ENCODE data around the gene EBPL.

Gene EBPL

DNA sequence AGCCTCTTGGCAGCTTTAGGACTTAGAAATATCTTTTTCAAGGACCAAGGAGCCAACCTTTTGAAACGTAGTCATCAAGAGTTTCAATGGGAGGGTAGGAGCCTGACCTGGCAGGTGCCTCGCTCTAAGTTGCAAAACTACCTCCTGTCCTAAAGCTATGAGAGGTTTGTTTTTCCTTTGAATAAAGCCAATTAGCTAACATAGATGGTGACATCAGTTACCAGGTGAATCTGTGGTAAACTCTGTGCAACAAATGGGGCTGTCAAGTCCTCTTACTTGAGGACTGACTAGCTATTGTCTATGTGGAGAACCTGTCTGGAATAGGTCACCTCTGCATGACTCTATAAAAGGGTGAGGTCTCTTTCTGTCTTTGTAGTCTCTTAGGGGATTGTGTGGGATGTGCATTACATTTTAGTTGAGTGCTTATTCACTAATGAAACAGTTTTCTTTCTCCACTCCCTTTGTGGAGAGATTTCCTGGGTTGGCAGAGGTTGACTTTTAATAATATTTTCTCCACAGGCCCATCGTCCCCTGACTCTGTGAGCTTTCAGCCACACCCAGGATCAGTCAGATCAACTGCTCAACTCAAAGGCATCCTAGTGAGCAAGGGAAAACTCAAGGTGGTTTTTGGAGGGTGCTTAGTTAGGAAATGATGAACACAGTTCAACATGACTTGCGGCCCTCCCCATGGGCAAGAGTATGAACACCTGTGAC is 53.1 kb downstream of the EBPL start:
- H3K4me3 ChIP-seq (ENCODE audit: control insufficient read depth, low read depth, low read length) = no peak overlapping the region
- TF ChIP-seq, protein P1, sequence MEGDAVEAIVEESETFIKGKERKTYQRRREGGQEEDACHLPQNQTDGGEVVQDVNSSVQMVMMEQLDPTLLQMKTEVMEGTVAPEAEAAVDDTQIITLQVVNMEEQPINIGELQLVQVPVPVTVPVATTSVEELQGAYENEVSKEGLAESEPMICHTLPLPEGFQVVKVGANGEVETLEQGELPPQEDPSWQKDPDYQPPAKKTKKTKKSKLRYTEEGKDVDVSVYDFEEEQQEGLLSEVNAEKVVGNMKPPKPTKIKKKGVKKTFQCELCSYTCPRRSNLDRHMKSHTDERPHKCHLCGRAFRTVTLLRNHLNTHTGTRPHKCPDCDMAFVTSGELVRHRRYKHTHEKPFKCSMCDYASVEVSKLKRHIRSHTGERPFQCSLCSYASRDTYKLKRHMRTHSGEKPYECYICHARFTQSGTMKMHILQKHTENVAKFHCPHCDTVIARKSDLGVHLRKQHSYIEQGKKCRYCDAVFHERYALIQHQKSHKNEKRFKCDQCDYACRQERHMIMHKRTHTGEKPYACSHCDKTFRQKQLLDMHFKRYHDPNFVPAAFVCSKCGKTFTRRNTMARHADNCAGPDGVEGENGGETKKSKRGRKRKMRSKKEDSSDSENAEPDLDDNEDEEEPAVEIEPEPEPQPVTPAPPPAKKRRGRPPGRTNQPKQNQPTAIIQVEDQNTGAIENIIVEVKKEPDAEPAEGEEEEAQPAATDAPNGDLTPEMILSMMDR (conservative IDR thresholded peaks at IDR 0.05; ENCODE audit: control insufficient read depth, insufficient read depth, low read depth, low read length) = no peak
- DNase-seq (ENCODE audit: low read depth) = no peak

DNA sequence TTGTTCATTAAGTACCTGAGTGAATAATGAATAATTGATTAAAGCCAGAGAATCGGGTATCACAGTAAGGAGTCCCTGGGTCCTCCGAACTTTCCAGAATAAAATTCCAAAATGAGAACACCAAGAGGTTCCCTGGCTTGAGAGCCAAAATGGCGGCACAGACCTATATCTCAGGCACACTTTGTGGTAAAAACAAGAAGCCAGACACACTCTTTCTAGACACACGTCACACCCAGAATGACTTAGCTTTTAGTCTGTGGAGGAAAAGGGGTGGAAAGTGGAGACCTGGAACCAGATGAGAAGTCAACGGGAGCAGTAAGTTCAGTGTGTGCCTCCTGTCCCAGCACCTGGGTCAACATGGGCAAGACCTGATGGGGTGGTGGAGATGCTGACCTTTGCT is 54.6 kb downstream of the EBPL start:
- TF ChIP-seq, protein P1 (conservative IDR thresholded peaks at IDR 0.05; ENCODE audit: control insufficient read depth, insufficient read depth, low read depth, low read length) = no peak

DNA sequence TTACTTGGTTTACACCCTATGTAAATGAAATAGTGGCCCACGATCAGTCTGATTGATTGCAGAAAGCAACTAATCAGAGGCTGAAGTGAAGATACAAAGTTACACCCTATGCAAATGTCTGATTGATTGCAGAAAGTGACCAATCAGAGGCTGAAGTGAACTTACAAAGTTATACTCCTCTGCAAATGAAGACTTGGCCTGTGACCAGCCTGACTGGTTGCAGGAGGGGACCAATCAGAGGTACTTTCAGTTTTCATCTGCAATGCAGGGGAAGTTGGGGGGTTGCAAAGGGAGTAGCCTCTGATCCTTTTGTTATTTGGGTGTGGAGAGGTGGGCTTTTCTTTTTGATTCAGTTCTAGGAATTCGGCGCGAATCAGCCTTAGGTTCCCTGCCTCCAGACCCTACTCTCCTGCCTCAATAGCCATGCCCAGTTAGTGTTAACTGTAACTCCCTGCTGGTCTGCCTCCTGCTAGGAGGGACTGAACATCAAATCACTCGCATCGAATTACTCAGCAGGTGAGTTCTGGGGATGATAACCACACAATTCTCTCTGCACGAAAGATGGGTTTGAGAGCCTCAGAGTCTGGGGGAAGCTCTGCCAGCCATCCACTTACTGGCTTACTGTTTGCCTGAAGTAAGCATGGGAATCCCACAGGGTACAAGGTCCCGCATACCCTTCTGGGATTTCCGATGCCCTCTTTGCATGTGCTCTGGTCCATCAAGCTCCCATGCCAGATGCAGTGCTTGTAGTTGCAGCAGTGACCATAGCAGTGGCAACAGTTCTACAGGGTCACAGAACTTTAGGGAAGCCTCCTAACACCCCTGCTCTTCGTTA is 55.5 kb downstream of the EBPL start:
- TF ChIP-seq, protein P1 (conservative IDR thresholded peaks at IDR 0.05; ENCODE audit: control insufficient read depth, insufficient read depth, low read depth, low read length) = no peak
- DNase-seq (ENCODE audit: low read depth) = peak; percentile 72
- peak overlapping the region; percentile 13 for H3K4me3 ChIP-seq (ENCODE audit: control insufficient read depth, low read depth, low read length)

More for the DNA sequence above, 54.6 kb downstream of the EBPL start:
- no peak for DNase-seq (ENCODE audit: low read depth)
- H3K4me3 ChIP-seq (ENCODE audit: control insufficient read depth, low read depth, low read length) = no peak overlapping the region

DNA sequence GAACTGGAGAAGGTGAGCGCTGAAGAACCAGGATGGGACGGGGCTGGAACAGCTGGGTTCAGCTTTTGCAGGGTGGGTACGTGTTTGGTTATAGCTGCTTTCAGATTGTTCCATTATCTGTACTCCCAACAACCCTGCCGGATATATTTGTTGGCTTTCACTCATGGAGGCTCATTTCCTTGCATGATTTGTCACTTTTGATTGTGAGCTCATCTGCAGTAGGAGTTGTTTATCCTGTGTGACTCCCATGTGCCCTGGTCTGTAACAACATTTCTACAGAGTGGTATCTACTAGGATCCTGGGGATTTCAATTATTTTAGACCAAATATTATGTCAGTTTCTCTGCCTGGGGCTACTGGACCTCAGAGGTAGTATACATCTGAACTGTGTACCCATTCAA is 57.6 kb downstream of the EBPL start:
- TF ChIP-seq, protein P1 (conservative IDR thresholded peaks at IDR 0.05; ENCODE audit: control insufficient read depth, insufficient read depth, low read depth, low read length) = no peak
- H3K4me3 ChIP-seq (ENCODE audit: control insufficient read depth, low read depth, low read length) = no peak overlapping the region
- DNase-seq (ENCODE audit: low read depth) = no peak

DNA sequence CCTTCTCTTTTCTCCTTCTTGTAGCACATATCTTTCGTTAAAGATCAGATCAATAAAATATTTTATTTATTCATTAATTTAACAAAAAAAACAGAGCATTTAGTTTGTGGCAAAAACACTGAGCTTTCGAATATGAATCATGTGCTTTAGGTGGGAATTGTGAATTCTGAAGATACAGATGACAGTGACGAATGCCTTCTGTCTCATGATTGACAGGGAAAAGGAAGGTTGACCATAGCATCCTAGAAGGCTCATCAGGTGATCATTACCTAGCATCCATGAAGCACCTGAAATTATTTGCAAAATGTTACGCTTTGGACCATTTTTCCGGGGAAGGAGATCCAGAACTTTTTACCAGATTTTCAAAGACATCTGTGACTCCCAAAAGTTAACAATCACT is 59.1 kb downstream of the EBPL start:
- H3K4me3 ChIP-seq (ENCODE audit: control insufficient read depth, low read depth, low read length) = no peak overlapping the region
- no peak for DNase-seq (ENCODE audit: low read depth)
- TF ChIP-seq, protein P1 (conservative IDR thresholded peaks at IDR 0.05; ENCODE audit: control insufficient read depth, insufficient read depth, low read depth, low read length) = no peak

DNA sequence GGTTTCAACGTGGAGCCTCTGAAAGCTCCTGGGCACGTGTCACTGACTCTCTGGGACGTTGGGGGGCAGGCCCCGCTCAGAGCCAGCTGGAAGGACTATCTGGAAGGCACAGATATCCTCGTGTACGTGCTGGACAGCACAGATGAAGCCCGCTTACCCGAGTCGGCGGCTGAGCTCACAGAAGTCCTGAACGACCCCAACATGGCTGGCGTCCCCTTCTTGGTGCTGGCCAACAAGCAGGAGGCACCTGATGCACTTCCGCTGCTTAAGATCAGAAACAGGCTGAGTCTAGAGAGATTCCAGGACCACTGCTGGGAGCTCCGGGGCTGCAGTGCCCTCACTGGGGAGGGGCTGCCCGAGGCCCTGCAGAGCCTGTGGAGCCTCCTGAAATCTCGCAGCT is 60.7 kb downstream of the EBPL start:
- DNase-seq (ENCODE audit: low read depth) = no peak
- no peak overlapping the region for H3K4me3 ChIP-seq (ENCODE audit: control insufficient read depth, low read depth, low read length)
- TF ChIP-seq, protein P1 (conservative IDR thresholded peaks at IDR 0.05; ENCODE audit: control insufficient read depth, insufficient read depth, low read depth, low read length) = no peak

Data from fibroblast of mammary gland (primary cell).